H1 (cell line): ENCODE measurements around the gene SAMD9L. TPM values are rescaled to one million over a fixed set of nuclear protein-coding genes. Genes with fewer than 3 reads are reported as not detected.

Experiments
- CBX5 ChIP-seq: fragments of 300-800, 300-1000 bp; sonication (generic); IDR thresholded peaks from 2 replicates; pipeline ENCODE4 v1.7.1; 2016; ENCODE audit warnings: antibody characterized with exemption, low read length, low read depth
- E2F6 ChIP-seq: IDR thresholded peaks from 2 replicates; pipeline ENCODE4 v1.6.1; 2012; ENCODE audit warnings: inconsistent platforms
- HDAC6 ChIP-seq: IDR thresholded peaks from one replicate; pipeline ENCODE4 v1.7.1; 2012; ENCODE audit warnings: low read depth, mild to moderate bottlenecking, inconsistent platforms, low read length, moderate library complexity
- TBP ChIP-seq: IDR thresholded peaks from 2 replicates; pipeline ENCODE4 v1.6.1; 2011; ENCODE audit warnings: low read depth, low read length, improper control_type of control experiment
- polyA plus RNA-seq, 7 experiments: library from polyadenylated mRNA; depleted of rRNA in 3 of 7; stranded (reverse) in 5 of 7; unstranded in 2 of 7; fragments of >200 nt in 5 of 7; fragments of 200-250 nt in 2 of 7; gene quantifications; 1 replicate in 5 of 7; 2 replicates in 1 of 7; 4 replicates in 1 of 7; pipeline versions ENCODE4 v1.2.1 to v1.2.3, GENCODE V29; 2011 to 2013; ENCODE audit warnings: missing spikeins in 2 of 7, mixed read lengths in 2 of 7
- total RNA-seq: library from RNA; stranded (reverse); fragmentation: NEBNext Ultra II Directional; extraction: Animal tissue kit (Norgen Biotek cat#: 25700); gene quantifications from 2 replicates; pipeline ENCODE4 v1.2.1, GENCODE V29; 2021
- TF ChIP-seq, protein P1 (sequence below): fragments of 300-600 bp; sonication (generic); IDR thresholded peaks from 2 replicates; pipeline ENCODE4 v1.7.1; 2012; ENCODE audit warnings: low read length, moderate library complexity, mild to moderate bottlenecking, inconsistent platforms; ENCODE audit not compliant: insufficient replicate concordance

SAMD9L gene
- total and polyA plus RNA-seq, 2 of the 8 experiments (the other 6 are each of a cell fraction or from before 2014, with no cell fraction given): not detected

DNA sequence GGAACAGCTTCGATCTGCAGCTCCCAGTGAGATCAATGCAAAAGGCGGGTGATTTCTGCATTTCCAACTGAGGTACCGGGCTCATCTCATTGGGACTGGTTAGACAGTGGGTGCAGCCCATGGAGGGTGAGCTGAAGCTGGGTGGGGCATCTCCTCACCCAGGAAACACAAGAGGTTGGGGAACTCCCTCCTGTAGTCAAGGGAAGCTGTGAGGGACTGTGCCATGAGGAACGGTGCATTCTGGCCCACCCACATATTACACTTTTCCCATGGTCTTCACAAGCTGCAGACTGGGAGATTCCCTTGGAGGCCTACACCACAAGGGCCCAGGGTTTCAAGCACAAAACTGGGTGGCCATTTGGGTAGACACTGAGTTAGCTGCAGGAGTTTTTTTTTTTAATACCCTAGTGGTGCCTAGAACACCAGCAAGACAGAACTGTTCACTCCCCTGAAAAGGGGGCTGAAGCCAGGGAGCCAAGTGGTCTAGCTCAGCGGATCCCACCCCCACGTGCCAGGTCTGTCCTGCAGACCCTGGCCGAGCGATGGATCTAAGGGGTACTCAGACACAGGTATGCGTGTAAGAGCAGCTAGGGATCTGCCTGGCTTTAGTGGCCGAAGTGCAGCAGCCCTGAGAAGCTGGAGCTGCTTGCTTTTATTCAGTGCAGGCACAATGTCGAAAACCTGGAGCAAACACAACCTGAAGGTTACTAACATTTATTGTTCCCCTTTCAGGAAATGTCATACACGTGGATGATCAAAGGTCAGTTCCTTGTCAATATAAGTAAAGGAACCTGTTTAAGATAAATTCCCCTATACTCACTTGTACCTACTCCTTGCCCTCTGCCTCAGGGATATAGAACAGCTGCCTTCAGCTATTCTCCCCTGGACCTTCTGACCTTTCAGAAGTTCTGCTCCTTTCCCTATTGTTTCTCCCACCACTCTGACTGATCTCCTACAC is 27.3 kb downstream of the SAMD9L start (continued):
- TF ChIP-seq, protein P1, sequence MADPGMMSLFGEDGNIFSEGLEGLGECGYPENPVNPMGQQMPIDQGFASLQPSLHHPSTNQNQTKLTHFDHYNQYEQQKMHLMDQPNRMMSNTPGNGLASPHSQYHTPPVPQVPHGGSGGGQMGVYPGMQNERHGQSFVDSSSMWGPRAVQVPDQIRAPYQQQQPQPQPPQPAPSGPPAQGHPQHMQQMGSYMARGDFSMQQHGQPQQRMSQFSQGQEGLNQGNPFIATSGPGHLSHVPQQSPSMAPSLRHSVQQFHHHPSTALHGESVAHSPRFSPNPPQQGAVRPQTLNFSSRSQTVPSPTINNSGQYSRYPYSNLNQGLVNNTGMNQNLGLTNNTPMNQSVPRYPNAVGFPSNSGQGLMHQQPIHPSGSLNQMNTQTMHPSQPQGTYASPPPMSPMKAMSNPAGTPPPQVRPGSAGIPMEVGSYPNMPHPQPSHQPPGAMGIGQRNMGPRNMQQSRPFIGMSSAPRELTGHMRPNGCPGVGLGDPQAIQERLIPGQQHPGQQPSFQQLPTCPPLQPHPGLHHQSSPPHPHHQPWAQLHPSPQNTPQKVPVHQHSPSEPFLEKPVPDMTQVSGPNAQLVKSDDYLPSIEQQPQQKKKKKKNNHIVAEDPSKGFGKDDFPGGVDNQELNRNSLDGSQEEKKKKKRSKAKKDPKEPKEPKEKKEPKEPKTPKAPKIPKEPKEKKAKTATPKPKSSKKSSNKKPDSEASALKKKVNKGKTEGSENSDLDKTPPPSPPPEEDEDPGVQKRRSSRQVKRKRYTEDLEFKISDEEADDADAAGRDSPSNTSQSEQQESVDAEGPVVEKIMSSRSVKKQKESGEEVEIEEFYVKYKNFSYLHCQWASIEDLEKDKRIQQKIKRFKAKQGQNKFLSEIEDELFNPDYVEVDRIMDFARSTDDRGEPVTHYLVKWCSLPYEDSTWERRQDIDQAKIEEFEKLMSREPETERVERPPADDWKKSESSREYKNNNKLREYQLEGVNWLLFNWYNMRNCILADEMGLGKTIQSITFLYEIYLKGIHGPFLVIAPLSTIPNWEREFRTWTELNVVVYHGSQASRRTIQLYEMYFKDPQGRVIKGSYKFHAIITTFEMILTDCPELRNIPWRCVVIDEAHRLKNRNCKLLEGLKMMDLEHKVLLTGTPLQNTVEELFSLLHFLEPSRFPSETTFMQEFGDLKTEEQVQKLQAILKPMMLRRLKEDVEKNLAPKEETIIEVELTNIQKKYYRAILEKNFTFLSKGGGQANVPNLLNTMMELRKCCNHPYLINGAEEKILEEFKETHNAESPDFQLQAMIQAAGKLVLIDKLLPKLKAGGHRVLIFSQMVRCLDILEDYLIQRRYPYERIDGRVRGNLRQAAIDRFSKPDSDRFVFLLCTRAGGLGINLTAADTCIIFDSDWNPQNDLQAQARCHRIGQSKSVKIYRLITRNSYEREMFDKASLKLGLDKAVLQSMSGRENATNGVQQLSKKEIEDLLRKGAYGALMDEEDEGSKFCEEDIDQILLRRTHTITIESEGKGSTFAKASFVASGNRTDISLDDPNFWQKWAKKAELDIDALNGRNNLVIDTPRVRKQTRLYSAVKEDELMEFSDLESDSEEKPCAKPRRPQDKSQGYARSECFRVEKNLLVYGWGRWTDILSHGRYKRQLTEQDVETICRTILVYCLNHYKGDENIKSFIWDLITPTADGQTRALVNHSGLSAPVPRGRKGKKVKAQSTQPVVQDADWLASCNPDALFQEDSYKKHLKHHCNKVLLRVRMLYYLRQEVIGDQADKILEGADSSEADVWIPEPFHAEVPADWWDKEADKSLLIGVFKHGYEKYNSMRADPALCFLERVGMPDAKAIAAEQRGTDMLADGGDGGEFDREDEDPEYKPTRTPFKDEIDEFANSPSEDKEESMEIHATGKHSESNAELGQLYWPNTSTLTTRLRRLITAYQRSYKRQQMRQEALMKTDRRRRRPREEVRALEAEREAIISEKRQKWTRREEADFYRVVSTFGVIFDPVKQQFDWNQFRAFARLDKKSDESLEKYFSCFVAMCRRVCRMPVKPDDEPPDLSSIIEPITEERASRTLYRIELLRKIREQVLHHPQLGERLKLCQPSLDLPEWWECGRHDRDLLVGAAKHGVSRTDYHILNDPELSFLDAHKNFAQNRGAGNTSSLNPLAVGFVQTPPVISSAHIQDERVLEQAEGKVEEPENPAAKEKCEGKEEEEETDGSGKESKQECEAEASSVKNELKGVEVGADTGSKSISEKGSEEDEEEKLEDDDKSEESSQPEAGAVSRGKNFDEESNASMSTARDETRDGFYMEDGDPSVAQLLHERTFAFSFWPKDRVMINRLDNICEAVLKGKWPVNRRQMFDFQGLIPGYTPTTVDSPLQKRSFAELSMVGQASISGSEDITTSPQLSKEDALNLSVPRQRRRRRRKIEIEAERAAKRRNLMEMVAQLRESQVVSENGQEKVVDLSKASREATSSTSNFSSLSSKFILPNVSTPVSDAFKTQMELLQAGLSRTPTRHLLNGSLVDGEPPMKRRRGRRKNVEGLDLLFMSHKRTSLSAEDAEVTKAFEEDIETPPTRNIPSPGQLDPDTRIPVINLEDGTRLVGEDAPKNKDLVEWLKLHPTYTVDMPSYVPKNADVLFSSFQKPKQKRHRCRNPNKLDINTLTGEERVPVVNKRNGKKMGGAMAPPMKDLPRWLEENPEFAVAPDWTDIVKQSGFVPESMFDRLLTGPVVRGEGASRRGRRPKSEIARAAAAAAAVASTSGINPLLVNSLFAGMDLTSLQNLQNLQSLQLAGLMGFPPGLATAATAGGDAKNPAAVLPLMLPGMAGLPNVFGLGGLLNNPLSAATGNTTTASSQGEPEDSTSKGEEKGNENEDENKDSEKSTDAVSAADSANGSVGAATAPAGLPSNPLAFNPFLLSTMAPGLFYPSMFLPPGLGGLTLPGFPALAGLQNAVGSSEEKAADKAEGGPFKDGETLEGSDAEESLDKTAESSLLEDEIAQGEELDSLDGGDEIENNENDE: no peak
- TF ChIP-seq CBX5 (no peak), TBP (no peak), HDAC6 (no peak), E2F6 (no peak)
